ENCODE measurements around the gene EPS15. TPM values are rescaled to one million over a fixed set of nuclear protein-coding genes. Genes with fewer than 3 reads are reported as not detected.

EPS15 gene
- total RNA-seq, 1 experiment from 2014 or later: 37.1 TPM

DNA sequence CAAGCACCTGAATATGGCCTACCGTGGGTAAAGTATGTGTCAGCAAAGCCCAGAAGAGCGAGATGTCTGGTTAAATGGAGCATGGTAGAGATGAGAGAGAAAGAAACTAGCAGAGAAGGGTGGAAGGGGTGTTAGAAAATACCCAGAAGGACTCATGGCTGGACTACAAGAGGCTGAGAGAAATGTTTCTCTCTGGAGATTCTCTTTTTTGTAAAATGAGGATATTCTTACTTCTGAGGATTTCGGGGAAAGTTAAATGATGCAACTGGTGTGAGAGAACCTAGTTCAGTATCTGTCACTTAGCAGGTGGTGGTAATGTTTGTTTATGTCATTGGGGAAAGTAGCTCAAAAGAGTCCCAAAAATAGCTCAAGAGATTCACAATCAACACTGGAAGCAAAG lies 7.2 kb upstream of the EPS15 start:
- ChIA-PET CTCF (no interaction called here), POLR2A (no interaction called here)
- ATAC-seq (no peak), DNase-seq (ENCODE audit: low spot score) (no peak)
- no peak overlapping the region for H3K27ac Mint-ChIP-seq
- H3K27me3 Mint-ChIP-seq (ENCODE audit: low read depth): no peaks in the 10 kb centered on the region
- no peaks in the 10 kb centered on the region for H3K9me3 Mint-ChIP-seq
- TF ChIP-seq, protein P1, sequence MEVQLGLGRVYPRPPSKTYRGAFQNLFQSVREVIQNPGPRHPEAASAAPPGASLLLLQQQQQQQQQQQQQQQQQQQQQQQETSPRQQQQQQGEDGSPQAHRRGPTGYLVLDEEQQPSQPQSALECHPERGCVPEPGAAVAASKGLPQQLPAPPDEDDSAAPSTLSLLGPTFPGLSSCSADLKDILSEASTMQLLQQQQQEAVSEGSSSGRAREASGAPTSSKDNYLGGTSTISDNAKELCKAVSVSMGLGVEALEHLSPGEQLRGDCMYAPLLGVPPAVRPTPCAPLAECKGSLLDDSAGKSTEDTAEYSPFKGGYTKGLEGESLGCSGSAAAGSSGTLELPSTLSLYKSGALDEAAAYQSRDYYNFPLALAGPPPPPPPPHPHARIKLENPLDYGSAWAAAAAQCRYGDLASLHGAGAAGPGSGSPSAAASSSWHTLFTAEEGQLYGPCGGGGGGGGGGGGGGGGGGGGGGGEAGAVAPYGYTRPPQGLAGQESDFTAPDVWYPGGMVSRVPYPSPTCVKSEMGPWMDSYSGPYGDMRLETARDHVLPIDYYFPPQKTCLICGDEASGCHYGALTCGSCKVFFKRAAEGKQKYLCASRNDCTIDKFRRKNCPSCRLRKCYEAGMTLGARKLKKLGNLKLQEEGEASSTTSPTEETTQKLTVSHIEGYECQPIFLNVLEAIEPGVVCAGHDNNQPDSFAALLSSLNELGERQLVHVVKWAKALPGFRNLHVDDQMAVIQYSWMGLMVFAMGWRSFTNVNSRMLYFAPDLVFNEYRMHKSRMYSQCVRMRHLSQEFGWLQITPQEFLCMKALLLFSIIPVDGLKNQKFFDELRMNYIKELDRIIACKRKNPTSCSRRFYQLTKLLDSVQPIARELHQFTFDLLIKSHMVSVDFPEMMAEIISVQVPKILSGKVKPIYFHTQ (CRISPR knock-in tag; IDR thresholded peaks at IDR 0.05): no peak
- TF ChIP-seq RORB (CRISPR knock-in tag; IDR thresholded peaks at IDR 0.05): no peak
- no peak overlapping the region for H3K4me3 Mint-ChIP-seq
- no peaks in the 10 kb centered on the region for H3K36me3 Mint-ChIP-seq
- H3K4me1 Mint-ChIP-seq: 0 out of 2 replicates have a peak, but pooled peaks cover 5% of the 10 kb centered on the region

- Mint-ChIP-seq H3K4me1 (0 out of 2 replicates have a peak, but pooled peaks cover 5% of the 10 kb centered on the region), H3K36me3 (no peaks in the 10 kb centered on the region), H3K9me3 (no peaks in the 10 kb centered on the region), H3K4me3 (no peak overlapping the region), H3K27ac (no peak overlapping the region), H3K27me3 (ENCODE audit: low read depth) (no peaks in the 10 kb centered on the region)
- ChIA-PET CTCF (no interaction called here), POLR2A (no interaction called here)
- TF ChIP-seq TP53 (CRISPR knock-in tag; IDR thresholded peaks at IDR 0.05) (no peak), ZNF317 (CRISPR knock-in tag; IDR thresholded peaks at IDR 0.05; ENCODE audit: borderline replicate concordance, low read depth) (no peak), KAT7 (CRISPR knock-in tag; IDR thresholded peaks at IDR 0.05; ENCODE audit: borderline replicate concordance) (no peak), IRF2 (CRISPR knock-in tag; IDR thresholded peaks at IDR 0.05; ENCODE audit: borderline replicate concordance, low read depth) (no peak), ZNF232 (CRISPR knock-in tag; IDR thresholded peaks at IDR 0.05) (no peak), ZNF121 (CRISPR knock-in tag; IDR thresholded peaks at IDR 0.05) (no peak)
- DNase-seq (ENCODE audit: low spot score): no peak
- ATAC-seq: no peak
Observed at GRCh38 chr1:51525295-51525694, 6.2 kb upstream of the EPS15 start.

- no peak overlapping the region for H3K27ac Mint-ChIP-seq
- TF ChIP-seq CREB1 (CRISPR knock-in tag; IDR thresholded peaks at IDR 0.05): no peak
- no peak for TF ChIP-seq MYBL2 (CRISPR knock-in tag; IDR thresholded peaks at IDR 0.05)
- TF ChIP-seq CTCF (IDR thresholded peaks at IDR 0.05): no peak
- TF ChIP-seq ARID4B (CRISPR knock-in tag; IDR thresholded peaks at IDR 0.05; ENCODE audit: borderline replicate concordance): no peak
- no peak for TF ChIP-seq IRF1 (CRISPR knock-in tag; IDR thresholded peaks at IDR 0.05)
- TF ChIP-seq TP53 (CRISPR knock-in tag; IDR thresholded peaks at IDR 0.05): no peak
- TF ChIP-seq ZNF263 (CRISPR knock-in tag; IDR thresholded peaks at IDR 0.05; ENCODE audit: low read depth): no peak
- no peaks in the 10 kb centered on the region for H3K9me3 Mint-ChIP-seq
- no peak for DNase-seq (ENCODE audit: low spot score)
- ChIA-PET POLR2A (no interaction called here), CTCF (no interaction called here)
- no peaks in the 10 kb centered on the region for H3K36me3 Mint-ChIP-seq
- H3K4me1 Mint-ChIP-seq: 0 out of 2 replicates have a peak, but pooled peaks cover 5% of the 10 kb centered on the region
- H3K27me3 Mint-ChIP-seq (ENCODE audit: low read depth): no peaks in the 10 kb centered on the region
- no peak overlapping the region for H3K4me3 Mint-ChIP-seq
- no peak for ATAC-seq
Observed at GRCh38 chr1:51524817-51525216, 5.8 kb upstream of the EPS15 start.
